HG02885 (cell line): ENCODE results near the gene GSTT4.
A peak's percentile ranks its signal among the peaks of the same experiment; 100 is the strongest.
"Not testable (repeated sequence)": the region's sequence is repeated elsewhere in the genome, so short reads cannot be mapped to it uniquely, and the experiment has no call there.

ENCODE experiments used
- ATAC-seq: cut with Tn5 transposase; IDR thresholded peaks from one replicate; pipeline ENCODE4 v1.9.1; 2021; ENCODE audit warnings: mild to moderate bottlenecking; ENCODE audit not compliant: unreplicated experiment, poor library complexity

Gene GSTT4

DNA sequence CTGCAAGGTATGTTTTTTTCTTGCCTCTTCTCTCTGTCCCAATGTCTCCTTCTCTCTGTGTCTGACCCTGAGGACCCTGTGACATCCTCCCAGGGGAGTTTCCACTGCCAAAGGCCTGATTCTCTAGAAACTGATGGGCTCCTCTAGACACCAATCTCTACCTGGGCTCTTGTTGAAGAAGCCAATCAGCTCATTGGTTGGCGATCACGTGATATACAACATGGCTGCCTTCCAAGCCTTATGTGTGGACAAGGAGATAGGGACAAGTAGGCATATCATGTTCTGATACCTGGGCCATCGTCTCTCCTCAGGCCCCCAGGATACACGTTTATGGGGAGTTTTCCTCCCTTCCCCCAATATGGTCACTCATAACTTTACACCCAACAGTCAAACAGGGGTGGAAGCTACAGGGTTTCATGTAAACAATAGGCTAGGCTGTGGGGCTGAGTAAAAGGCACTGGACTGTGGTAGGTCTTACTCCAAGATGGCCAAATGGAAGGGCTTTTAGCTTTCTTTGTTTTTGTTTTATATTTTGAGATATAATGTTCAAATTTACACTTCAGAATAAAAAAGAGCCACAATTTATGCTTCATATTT is 11.6 kb downstream of the GSTT4 start:
- not testable (repeated sequence) for ATAC-seq

DNA sequence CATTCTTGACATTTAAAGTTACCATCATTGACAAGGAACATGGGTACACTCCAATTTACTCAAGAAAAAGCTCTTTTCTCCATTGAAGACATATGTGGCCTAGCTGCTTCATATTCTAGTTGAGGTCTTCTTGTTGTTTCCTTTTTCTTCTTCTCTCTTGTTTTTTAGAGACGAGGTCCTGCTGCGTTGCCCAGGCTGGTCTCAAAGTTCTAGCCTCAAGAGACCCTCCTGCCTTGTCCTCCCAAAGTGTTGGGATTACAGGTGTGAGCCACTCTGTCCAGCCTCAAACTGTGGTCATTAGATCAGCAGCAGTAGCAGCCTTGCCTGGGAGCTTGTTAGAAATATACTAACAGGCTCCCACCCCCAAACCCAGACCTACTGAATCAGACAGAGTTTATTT is 12.2 kb downstream of the GSTT4 start:
- ATAC-seq = not testable (repeated sequence)

DNA sequence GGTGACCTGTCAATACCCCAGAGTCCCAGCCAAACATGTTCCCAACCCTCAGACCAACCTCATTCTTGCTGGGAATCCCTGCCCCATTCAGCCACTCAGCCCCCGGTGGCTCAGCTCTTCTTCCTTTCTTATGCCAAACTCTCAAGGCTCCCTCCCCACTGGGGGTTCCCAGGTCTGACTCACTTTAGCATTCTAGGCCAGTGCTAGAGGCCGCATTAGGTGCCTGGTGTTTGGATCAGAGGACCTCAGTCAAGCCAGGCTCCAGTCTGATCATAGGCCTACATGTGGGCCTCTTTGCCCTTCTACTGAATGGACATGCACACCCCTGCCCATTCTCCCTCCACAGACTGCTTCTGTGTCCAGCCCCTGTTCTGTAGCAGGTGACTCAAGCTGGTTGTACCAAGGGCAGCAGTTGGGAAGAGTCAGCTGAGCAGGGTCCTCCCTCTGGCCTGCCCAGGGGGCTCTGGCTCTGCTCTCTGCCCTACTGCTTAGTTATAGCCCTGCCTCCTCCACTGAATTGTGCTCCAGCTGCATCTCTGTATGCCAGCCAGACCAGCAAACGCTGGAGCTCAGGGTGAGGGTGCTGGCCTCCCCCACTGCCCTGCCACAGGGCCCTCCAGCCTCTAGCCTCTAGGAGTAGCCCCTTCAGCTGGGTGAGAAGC is 15.5 kb downstream of the GSTT4 start:
- not testable (repeated sequence) for ATAC-seq

DNA sequence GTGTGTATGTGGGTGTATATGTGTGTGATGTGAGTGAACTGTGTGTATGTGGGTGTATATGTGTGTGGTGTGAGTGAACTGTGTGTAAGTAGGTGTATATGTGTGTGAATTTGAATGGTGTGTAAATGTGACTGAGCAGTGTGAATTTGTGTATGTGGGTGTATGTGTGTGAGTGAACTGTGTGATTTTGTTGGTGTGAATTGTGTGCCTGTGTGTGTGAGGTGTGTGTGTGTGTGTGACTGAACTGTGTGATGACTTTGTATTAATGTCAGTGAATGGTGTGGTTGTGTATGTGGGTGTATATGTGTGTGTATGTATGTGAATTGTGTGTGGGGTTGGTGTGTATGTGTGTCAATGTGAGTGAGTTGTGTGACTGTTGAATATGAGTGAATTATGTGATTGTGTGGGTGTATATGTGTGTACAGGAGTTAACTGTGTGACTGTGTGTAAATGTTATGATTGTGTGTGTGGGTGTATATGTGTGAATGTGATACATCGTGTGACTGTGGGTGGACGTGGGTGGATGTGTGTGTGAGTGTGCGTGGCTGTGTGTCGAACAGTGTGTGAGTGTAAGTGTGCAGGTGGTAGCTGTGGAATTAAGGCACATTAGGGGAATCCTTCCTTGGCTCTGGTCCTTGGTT is 18.6 kb downstream of the GSTT4 start:
- not testable (repeated sequence) for ATAC-seq

DNA sequence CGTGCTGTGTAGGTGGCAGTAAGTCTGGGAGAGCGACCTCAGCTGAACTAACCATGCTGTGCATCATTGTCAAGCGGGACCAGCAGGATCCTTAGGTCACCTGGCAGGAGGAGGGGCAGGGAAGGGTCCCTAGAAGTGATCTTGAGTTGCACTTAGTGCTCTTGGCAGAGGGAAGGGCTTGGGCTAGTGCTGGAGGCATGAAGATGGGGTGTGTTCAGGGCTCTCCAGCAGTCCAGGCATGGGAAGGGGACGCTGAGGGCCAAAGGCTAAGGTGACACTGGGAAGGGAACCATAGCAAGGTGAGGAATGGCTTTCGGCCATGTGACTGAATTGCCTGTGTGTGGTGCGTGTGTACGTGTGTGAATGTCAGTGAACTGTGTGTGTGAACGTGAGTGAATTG is 19.2 kb downstream of the GSTT4 start:
- ATAC-seq = not testable (repeated sequence)

DNA sequence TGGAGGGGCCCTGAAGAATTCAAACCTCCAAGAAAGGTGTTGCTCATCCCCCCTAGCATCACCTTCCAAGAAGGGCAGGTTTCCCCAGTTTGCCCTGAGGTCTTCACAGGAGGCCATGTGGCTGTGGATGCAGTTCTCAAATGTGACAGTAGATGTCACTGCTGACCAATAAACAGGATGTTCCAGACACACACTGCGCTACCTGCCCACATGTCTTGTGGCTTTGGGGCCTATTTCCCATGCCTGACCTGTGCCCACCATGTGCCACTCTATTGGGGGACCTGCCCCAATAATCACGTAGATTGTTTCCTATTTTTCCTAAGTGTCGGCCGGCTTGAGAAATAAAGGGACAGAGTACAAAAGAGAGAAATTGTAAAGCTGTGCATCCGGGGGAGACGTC is 20.8 kb downstream of the GSTT4 start:
- ATAC-seq = no peak

DNA sequence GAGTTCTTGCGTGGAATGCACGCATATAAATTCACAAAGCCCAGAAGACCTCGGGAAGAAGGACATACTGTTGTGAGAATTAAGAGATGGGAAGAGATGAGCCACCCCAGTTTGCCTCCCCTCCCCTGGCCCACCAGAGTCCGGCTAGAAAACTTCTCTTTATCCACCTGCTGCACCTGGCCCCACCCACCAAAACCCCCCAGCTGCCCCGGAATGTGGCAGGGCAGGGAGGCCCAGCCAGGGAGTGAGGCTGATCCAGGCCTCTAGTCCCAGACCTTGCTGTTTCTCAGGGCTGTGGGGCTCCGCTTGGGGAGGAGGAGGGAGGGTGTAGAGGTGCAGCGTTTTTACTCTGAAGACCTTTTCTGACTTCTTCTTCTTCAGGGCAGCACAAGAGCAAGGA is 24.7 kb downstream of the GSTT4 start:
- ATAC-seq = not testable (repeated sequence)

DNA sequence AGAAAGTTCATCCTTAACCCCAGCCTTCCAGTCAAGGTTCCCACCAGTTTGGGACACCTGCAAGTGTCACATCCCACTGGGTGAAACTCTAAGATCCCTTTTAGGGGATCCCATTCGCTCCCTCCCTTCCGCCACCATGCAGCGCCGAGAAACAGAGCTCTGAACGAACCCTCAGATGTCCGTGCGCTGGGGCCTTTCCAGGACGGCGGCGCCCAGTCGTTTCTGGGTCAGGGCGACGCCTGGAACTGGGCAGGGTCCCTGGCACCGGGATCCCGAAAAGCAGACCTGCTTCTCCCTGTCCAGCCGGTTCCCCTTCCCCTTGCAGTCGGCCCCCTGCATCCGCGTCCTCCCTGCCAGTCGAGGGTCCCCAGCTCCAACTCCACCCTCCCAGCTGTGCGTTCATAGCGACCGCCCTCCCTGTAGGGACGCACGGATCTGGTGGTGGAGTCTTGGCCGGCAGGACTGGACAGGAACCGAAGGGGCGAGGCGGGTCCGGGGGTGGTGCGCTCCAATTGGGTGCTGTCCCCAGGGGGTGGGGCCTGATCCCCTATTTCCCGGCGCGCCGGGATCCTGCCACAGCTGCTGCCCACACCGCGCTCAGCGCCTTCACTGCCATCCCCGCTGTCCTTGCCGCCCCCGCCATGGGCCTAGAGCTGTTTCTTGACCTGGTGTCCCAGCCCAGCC is 25.6 kb downstream of the GSTT4 start, which contains the start of gene GSTT2:
GSTT2 (plus strand) TSS at position 578 of the 684 bp plus-strand sequence.
- not testable (repeated sequence) for ATAC-seq

DNA sequence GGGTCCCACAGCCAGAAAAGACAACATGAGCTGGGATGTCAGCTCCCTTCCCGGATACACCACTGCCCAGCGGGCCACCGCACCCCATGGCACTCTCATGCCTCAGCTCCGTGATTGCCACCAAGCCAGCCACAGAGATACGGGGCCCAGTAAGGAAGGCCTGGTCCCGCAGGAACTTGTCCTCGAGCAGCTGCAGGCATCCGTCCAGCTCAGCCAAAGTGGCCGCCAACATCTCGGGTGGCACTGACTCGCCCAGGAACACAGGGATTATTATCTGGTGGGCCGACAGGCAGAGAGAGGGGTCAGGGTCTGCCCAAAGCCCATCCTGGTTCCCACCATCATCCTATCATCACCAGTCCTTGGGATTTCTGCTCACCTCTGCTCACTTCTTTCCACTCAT is 27.9 kb downstream of the GSTT4 start:
- not testable (repeated sequence) for ATAC-seq

DNA sequence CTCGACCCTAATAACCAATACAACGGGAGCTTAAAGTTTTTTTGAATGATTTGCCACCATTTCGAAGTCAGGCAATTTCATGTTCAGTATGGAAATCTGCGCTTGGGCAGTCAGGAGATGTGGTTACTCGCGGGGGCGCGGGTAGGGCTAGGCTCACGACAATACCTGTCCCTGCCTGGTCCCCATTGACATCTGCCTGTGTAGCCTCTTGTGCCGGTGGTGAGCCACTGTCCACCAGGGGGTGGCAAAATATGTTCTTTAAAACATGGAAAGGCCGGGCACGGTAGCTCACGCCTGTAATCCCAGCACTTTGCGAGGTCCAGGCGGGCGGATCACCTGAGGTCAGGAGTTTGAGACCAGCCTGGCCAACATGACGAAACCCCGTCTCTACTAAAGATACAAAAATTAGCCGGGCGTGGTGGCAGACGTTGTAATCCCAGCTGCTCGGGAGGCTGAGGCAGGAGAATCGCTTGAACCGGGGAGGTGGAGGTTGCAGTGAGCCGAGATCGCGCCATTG is 30.4 kb downstream of the GSTT4 start:
- not testable (repeated sequence) for ATAC-seq

DNA sequence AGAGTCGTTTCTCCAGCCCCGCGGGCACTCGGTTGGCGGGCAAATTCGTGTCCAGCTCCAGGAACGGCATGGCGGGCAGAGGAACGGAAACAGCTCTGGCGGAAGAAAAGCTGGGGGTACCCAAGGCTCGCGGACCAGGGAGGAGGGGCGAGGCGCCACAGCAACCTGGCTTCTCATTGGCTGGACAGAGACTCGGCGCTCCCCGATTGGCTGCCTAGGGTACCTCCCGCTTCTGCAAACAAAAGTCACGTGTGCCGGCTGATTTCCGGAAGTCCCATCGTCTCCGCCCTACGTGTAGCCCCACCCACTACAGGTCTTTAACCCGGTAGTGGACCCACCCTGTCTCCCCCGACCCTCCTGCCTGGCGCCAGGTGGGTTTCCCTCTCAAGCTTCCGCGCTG is 30.9 kb downstream of the GSTT4 start, which contains the start of gene DDT:
DDT (minus strand) TSS at position 97 of the 400 bp plus-strand sequence; CDS start at position 70, 27 bp downstream.
- peak; percentile 96 for ATAC-seq

DNA sequence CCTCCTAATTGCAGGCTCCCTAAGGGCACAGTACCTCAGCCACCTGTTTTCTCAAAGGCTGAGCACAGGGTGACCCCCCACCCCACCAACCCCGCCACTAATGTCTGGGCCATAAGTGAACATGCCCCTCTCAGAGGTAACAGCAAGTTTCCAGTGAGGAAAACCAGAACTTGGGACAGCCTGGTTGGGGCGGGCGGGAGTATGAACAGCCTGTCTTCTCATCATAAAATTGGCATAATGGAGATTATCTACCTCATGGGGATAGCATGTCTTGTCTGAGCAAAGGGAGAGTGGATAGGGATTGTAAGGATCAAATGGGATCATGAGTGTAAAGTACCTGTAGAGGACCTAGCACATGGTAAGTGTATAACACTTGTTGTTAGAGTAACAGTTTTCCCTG is 33.3 kb downstream of the GSTT4 start:
- not testable (repeated sequence) for ATAC-seq

DNA sequence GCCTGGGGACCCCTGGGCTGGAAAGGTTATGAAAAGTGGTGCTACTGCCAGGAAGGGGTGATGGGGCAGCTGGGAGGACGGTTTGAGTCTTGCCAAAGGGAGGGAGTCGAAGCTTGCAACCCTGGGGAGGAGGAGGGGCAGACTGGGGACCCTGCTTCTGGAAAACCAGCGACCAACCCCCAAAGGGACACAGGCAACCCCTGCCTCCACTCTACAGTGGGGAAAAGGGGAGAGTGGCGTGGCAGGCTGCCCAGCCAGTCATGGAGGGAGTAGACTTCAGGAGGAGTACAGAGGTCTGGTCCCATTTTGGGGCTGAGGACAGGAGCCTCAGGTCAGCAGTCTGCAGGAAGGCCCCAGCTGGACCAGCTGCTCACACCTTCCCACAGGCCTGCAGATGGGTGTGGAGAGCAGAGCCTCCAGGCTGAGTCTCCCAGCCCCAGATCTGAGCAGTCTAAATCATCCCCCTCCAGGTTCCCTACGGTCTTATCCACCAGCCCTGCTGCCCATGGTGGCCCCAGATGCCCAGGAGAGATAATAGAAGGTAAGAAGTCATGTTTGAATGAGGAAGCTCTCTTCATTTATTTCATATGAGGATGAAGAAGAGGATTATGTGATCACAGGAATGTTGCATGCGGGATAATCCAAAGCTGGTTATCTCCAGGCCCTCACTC is 34.3 kb downstream of the GSTT4 start:
- no peak for ATAC-seq

DNA sequence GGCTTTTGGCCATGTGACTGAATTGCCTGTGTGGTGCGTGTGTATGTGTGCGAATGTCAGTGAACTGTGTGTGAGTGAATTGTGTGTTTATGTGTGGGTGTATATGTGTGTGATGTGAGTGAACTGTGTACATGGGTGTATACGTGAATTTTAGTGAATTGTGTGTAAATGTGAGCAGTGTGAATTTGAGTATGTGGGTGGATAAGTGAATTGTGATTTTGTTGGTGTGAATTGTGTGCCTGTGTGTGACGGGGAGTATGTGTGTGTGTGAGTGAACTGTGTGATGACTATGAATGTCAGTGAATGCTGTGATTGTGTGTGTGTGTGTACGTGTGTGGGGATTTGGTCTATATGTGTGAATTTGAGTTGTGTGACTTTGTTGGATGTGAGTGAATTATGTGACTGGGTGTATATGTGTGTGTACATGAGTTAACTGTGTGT is 35.0 kb downstream of the GSTT4 start:
- no peak for ATAC-seq

DNA sequence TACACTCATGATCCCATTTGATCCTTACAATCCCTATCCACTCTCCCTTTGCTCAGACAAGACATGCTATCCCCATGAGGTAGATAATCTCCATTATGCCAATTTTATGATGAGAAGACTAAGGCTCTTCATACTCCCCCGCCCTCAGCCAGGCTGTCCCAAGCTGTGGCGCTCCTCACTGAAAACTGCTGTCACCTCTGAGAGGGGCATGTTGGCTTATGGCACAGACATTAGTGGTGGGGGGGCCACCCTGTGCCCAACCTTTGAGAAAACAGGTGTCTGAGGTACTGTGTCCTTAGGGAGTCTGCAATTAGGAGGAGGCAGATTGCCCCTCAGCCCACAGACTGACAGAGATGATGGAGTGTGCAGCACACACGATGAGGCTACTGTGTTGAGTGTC is 36.2 kb downstream of the GSTT4 start:
- no peak for ATAC-seq

DNA sequence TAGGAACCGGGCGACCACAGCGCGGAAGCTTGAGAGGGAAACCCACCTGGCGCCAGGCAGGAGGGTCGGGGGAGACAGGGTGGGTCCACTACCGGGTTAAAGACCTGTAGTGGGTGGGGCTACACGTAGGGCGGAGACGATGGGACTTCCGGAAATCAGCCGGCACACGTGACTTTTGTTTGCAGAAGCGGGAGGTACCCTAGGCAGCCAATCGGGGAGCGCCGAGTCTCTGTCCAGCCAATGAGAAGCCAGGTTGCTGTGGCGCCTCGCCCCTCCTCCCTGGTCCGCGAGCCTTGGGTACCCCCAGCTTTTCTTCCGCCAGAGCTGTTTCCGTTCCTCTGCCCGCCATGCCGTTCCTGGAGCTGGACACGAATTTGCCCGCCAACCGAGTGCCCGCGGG is 38.7 kb downstream of the GSTT4 start, which contains the start of gene DDTL:
DDTL (plus strand) TSS at position 321 of the 400 bp plus-strand sequence; CDS start at position 348, 27 bp downstream.
- ATAC-seq = peak; percentile 96

DNA sequence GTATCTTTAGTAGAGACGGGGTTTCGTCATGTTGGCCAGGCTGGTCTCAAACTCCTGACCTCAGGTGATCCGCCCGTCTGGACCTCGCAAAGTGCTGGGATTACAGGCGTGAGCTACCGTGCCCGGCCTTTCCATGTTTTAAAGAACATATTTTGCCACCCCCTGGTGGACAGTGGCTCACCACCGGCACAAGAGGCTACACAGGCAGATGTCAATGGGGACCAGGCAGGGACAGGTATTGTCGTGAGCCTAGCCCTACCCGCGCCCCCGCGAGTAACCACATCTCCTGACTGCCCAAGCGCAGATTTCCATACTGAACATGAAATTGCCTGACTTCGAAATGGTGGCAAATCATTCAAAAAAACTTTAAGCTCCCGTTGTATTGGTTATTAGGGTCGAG is 39.2 kb downstream of the GSTT4 start:
- ATAC-seq = not testable (repeated sequence)

DNA sequence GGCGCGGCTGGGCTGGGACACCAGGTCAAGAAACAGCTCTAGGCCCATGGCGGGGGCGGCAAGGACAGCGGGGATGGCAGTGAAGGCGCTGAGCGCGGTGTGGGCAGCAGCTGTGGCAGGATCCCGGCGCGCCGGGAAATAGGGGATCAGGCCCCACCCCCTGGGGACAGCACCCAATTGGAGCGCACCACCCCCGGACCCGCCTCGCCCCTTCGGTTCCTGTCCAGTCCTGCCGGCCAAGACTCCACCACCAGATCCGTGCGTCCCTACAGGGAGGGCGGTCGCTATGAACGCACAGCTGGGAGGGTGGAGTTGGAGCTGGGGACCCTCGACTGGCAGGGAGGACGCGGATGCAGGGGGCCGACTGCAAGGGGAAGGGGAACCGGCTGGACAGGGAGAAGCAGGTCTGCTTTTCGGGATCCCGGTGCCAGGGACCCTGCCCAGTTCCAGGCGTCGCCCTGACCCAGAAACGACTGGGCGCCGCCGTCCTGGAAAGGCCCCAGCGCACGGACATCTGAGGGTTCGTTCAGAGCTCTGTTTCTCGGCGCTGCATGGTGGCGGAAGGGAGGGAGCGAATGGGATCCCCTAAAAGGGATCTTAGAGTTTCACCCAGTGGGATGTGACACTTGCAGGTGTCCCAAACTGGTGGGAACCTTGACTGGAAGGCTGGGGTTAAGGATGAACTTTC is 44.0 kb downstream of the GSTT4 start, which contains the start of gene GSTT2B:
GSTT2B (minus strand) TSS at position 112 of the 688 bp plus-strand sequence; CDS start at position 48, 64 bp downstream.
- not testable (repeated sequence) for ATAC-seq

DNA sequence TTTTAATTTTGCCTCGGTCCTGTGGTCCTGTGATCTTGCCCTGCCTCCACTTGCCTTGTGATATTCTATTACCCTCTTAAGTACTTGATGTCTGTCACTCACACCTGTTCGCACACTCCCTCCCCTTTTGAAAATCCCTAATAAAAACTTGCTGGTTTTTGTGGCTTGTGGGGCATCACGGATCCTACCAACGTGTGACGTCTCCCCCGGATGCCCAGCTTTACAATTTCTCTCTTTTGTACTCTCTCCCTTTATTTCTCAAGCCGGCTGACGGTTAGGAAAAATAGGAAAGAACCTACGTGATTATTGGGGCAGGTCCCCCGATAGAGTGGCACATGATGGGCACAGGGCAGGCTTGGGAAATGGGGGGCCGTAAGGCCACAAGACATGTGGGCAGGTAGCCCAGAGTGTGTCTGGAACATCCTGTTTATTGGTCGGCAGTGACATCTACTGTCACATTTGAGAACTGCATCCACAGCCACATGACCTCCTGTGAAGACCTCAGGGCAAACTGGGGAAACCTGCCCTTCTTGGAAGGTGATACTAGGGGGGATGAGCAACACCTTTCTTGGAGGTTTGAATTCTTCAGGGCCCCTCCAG is 48.9 kb downstream of the GSTT4 start:
- ATAC-seq = peak; percentile 56
